Mononuclear cell (primary cell): ENCODE results near the gene SHANK3. TPM values are rescaled to one million over a fixed set of nuclear protein-coding genes. Genes with fewer than 3 reads are reported as not detected.

ENCODE experiments used
- H3K27me3 ChIP-seq: 2 replicates; pipeline ENCODE4 v1.6.0; 2011; ENCODE audit warnings: low read length, control low read depth; ENCODE audit not compliant: insufficient read depth
- H3K4me1 ChIP-seq: 2 replicates; pipeline ENCODE4 v1.5.1; 2011; ENCODE audit warnings: mild to moderate bottlenecking, low read length, control low read depth; ENCODE audit not compliant: insufficient read depth
- H3K4me3 ChIP-seq: 2 replicates; pipeline ENCODE4 v1.5.1; 2011; ENCODE audit warnings: mild to moderate bottlenecking, low read length, moderate library complexity
- H3K9me3 ChIP-seq: 2 replicates; pipeline ENCODE4 v1.5.1; 2011; ENCODE audit warnings: low read depth, mild to moderate bottlenecking, control low read depth, low read length
- total RNA-seq: library from RNA; depleted of rRNA; stranded (reverse); fragments of >200 nt; gene quantifications from one replicate; pipeline ENCODE4 v1.2.3, GENCODE V29; 2012

SHANK3 gene
- total RNA-seq, 1 donor, result under 0.01 TPM

DNA sequence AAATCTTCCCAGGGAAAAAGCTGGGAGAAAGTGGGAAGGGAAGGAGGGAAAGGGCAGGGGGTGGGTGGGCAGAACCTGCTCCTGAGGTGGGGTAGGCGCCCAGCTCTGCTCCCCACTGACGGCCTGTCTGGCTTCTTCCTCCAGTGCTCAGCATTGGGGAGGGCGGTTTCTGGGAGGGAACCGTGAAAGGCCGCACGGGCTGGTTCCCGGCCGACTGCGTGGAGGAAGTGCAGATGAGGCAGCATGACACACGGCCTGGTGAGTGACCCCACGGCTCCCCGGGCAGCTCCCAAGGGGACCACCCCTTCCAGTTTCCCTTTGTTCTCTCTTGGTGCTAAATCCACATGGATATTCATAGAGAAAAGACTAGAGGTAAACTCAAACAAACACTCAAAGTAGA lies 25.9 kb downstream of the SHANK3 start:
- Histone ChIP-seq H3K9me3 (no peaks in the 10 kb centered on the region), H3K4me1 (no peaks in the 10 kb centered on the region), H3K4me3 (no peak overlapping the region), H3K27me3 (no peaks in the 10 kb centered on the region)

DNA sequence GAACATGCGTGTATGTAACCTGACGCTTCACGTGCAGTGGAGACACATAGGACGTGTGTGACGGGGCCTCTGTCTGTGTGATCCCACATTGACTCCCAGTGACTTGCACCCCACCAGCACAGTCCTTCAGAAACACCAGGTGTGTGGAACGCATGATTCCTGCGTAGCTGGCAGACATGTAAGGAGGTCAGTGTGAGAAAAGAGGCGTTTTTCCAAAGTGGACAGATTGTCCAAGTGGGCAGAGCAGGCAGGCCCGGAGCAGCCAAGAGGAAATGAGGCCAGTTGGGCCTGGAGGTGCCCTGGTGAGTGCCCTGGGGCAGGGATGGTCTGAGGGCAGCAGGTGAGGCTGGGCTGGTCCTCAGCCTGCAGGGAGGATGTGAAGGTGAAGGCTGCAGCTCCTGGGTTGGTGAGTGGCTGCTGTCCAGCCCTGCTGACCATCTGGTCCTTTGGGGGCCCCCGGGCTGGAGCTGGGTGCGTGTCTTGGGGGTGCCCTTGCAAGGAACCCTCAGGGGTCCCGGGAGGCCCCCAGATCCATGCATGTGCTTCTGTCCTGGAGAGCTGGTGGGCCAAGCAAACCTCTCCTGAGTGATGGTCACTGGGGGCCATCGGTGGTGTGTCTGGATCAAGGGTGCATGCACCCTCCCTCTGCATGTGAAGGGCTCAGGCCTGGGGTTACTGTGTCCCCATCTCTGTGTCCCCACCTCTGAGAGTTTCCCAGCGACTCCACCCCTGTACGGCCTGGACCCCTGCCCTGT lies 26.6 kb downstream of the SHANK3 start:
- Histone ChIP-seq H3K27me3 (no peaks in the 10 kb centered on the region), H3K4me3 (no peak overlapping the region), H3K4me1 (no peaks in the 10 kb centered on the region), H3K9me3 (no peaks in the 10 kb centered on the region)

DNA sequence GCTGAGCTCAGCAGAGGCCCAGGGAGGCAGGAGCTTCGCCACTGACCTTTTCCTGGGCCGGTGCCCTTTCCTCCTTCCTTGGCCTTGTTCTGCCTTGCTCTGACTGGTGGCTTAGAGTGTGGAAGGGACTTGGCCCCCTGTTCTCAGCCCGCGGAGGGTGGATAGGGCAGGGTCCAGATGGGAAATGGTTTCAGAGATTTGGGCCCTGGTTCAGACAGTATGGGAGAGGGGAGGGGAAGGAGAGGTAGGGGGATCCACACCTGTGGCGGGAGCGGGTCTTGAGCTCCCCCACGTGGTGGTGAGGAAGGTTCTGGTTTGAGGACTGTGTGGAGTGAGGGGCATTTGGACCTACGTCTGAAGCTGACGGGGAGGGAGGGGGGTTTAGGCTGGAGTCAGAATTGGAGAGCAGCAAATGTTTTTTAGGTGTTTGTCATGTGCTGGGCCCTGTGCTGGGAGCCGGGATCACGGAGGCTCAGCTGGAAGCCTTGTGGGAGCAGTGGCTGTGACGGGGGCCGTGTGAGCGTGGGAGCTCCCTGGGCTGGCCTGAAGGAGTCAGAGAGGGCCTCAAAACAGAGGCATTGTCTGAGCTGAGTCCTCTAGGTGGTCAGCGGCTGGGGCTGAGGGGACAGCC lies 27.2 kb downstream of the SHANK3 start:
- no peak overlapping the region for H3K4me3 ChIP-seq
- no peaks in the 10 kb centered on the region for H3K27me3 ChIP-seq
- no peaks in the 10 kb centered on the region for H3K9me3 ChIP-seq
- H3K4me1 ChIP-seq, result no peaks in the 10 kb centered on the region

DNA sequence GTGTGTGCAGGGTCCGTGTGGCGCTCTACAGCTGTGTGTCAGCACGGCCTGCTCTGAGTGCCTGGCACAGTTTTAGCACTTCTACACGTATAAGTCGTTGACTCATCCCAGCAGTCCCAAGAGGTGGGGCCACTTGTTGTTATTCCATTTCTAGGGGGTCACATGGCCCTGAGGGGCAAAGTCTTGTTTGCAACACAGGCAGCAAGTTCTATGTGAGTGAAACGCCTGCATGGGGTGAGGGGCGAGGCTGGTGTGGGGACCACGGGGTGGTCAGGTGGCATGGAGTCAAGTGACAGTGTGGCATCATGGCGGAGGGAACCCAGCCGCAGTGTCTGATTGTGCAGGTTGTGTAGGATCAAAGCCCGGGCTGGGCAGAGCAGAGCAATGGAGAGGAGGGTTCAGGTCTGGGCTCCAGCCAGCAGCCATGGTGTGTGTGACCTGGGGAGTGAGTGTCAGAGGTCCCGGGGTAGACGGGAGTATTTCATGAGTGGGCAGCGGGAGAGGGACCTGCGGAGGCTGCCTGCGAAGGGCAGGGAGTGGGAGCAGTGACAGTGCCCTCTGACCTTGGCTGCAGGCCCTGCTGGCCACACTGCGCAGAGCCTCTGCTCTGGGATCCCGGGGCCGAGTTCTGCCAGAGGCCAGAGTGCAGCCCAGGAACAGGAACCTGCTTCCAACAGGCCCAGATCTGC lies 27.9 kb downstream of the SHANK3 start:
- Histone ChIP-seq H3K9me3 (no peaks in the 10 kb centered on the region), H3K27me3 (no peaks in the 10 kb centered on the region), H3K4me3 (no peak overlapping the region), H3K4me1 (no peaks in the 10 kb centered on the region)

DNA sequence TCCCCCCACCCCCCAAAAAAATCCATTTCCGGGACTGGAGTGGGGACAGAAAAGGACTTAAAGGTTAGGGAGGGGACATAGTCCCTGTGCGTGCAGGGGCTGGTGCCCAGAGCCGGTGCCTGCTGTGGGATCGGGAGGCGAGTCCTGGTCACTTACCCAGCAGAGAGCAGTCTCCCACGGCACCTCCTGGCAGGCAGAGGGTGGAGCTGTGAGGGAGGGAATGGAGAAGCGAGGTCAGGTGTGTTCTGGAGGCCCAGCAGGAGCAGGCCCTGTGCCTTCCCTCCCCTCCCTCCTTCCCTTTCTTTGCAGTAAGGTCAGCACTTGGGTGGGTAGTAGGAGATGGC lies 28.4 kb downstream of the SHANK3 start:
- Histone ChIP-seq H3K4me1 (no peaks in the 10 kb centered on the region), H3K4me3 (no peak overlapping the region), H3K27me3 (no peaks in the 10 kb centered on the region), H3K9me3 (no peaks in the 10 kb centered on the region)

DNA sequence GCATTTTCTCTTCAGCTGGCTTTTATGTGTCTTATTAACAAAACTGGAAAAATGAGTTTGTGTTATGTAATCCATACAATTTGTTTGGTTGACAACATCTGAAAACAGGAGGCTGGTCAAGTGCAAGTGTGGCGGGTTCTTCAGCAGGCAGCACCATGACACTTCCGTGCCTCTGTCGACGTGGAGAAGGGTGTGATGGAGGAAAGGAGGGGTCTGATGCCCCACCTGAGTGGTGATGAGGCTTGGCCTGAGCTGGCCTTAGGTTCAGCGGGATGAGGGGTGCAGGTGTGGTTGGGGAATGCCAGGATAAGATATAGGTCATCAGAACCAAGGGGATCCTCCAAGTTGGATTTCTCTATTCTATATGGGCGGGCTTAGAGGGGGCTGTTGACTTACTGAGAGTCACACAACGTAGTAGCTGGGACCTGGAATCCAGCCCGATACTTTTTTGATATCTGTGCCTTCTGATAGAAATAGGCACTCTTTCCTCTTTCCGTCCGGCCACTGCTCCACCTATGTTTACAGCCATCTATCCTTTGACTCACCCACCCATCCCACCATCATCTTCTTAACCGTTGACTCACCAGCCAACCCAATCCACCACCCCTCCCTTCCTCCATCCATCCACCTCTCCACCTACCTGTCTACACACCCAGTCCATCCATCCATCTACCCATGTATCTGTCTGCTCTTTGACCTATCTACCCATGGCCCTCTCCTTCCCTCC lies 29.0 kb downstream of the SHANK3 start:
- H3K4me1 ChIP-seq, result no peaks in the 10 kb centered on the region
- H3K4me3 ChIP-seq, result no peak overlapping the region
- H3K9me3 ChIP-seq, result no peaks in the 10 kb centered on the region
- H3K27me3 ChIP-seq, result no peaks in the 10 kb centered on the region

DNA sequence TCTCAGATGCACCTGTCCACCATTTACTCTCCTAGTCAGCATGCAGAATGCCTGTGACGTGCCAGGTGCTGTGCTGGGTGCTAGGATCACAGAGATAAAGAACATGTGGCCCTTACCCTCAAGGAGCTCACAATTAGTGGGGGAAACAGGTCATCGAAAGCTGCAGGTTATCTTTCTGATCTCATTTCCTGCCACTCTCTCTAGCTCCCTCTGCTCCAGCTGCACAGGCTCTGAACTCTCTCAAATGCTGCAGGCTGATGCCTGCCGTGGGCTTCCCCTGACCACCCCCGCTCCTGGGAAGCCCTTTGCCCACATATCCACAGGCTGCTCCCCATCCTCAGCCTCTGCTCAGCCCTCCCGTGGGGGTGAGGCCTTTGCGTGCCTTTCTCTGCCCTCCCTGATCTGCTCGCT lies 29.6 kb downstream of the SHANK3 start:
- Histone ChIP-seq H3K27me3 (no peaks in the 10 kb centered on the region), H3K4me1 (no peaks in the 10 kb centered on the region), H3K9me3 (no peaks in the 10 kb centered on the region), H3K4me3 (no peak overlapping the region)

DNA sequence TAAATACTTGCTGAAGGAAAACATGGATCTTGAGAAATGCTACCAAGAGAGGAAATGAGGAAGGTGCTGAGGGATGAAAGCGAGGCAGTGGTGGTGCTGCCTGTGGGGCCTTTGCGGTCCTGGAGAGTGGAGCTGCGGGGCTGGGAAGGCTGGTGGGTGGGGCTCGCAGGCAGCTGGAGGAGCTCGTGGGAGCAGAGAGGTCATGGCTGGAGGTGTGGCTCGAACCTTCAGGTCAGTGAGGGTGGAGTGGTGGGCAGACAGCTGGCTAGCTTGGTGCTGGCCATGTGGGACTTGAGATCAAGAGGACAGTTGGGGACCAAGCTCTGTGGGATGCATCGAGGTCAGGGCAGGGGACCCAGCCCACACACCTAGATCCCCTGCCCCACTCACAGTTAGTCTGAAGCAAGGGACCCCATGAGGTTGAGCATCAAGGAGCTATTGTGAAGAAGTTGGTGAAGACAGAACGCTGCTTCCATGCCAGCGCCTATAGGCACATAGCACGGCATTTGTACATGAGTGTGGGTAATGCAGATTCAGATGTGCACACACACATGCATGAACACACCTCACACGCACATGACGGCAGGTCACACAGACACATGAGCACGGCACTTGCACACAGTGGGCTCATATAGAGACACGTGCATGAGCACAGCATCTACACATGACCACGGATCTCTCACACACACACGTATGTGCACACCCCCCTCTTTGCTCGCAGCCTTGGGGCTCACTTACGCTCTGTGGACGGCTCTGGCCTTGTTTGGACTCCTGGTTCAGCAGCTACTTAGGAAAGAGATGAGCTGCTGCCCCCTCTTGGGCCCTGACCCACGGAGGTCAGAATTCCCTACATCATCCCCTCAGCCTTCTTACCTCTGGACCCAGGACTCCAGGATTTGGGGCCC lies 30.4 kb downstream of the SHANK3 start:
- Histone ChIP-seq H3K27me3 (no peaks in the 10 kb centered on the region), H3K4me3 (no peak overlapping the region), H3K9me3 (no peaks in the 10 kb centered on the region), H3K4me1 (no peaks in the 10 kb centered on the region)

DNA sequence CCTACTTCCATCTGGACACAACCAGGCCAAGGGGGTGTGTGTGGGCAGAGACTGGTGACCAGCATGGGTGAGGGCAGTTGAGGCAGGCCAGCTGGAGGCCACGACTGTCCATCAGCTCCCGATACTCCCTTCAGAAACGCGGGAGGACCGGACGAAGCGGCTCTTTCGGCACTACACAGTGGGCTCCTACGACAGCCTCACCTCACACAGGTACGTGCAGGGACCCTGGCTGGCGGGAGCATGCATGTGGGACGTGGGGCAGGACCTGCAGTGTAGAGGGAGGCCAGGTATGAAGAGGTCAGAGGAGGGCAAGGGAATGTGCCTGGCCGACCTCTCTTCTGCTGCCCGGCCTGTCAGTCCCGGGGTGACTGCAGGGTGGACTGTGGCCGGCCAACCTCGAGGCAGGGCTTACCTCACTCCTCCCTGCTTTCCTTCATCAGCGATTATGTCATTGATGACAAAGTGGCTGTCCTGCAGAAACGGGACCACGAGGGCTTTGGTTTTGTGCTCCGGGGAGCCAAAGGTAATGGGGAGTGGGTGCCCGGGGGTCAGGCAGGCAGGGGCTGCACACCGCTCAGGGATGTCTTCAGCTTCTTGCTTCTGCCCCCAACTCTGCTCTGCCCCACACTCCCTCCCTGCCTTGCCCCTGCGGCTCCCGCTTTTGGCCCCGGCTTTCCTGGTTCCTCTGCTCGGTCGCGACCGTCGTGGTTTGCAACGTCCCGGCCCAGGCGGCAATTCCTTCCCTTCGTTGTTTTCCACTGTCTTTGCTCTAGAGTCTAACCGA lies 31.3 kb downstream of the SHANK3 start:
- no peak overlapping the region for H3K4me3 ChIP-seq
- no peaks in the 10 kb centered on the region for H3K9me3 ChIP-seq
- H3K27me3 ChIP-seq, result no peaks in the 10 kb centered on the region
- H3K4me1 ChIP-seq, result no peaks in the 10 kb centered on the region

DNA sequence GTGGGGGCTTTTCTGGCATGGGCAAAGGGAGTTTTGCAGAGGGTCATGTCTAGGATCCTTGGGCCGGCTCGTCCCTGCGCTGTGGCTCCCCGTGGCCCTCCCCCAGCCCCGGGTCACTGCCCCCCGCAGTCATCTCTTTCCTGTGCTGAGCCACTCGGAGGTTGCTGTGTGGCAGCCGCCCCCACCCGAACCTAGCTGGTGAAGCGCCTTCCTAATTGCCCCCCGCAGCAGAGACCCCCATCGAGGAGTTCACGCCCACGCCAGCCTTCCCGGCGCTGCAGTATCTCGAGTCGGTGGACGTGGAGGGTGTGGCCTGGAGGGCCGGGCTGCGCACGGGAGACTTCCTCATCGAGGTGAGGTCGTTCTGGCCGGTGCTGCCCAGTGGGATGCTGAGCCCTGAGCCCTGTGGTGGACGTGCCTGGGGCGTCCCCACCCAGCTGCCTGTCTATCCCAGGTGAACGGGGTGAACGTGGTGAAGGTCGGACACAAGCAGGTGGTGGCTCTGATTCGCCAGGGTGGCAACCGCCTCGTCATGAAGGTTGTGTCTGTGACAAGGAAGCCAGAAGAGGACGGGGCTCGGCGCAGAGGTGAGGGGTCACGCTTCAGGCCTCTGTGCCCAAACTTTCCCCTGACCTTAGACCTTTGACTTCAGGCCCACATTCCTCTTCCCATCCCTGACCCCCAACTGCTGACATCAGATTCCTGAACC lies 32.0 kb downstream of the SHANK3 start:
- H3K4me1 ChIP-seq, result no peaks in the 10 kb centered on the region
- H3K4me3 ChIP-seq, result no peak overlapping the region
- no peaks in the 10 kb centered on the region for H3K27me3 ChIP-seq
- H3K9me3 ChIP-seq, result no peaks in the 10 kb centered on the region

DNA sequence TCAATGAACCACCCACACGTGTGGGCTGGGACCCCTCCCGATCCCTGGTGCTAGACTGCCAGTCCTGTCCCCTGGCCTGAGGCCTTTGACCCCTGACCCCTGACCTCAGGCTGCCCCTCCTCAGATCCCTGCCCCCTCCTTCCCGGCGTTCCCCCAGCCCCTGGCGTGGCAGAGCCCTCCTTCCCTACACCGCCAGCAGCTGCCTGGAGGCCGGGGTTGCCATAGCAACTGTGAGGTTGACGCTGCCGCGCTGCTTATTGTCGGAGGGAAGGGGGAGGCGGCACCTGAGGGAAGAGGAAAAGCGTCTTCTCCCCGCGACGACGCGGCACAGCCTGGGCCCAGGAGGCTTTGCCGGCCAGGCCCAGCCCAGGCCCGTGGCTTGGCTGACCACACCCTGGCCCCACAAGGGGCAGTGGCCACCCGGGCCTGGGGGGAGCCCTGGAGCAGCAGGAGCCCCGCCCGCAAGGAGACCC lies 32.6 kb downstream of the SHANK3 start:
- Histone ChIP-seq H3K4me1 (no peaks in the 10 kb centered on the region), H3K27me3 (no peaks in the 10 kb centered on the region), H3K4me3 (no peak overlapping the region), H3K9me3 (no peaks in the 10 kb centered on the region)

DNA sequence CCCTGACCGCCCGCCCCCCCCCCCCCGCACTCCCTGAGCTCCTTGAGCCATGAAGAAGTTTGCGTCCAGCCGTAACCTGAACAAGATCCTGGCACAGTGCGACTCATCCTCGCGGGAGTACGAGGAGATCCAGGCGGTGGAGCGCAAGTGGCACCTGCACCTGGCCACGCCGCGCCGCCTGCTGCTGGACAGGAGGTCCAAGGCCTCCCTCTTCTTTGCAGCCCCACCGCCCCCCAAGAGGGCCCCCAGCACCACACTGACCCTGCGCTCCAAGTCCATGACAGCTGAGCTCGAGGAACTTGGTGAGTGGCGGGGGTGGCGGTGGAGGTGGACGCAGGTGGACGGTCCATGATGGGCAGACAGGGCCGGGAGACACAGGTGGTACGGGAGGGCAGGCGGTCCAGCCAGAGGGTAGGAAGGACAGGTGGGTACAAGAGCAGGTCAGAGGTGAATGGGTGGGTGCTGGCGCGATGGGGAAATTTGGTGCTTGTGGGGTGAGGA lies 33.3 kb downstream of the SHANK3 start:
- no peaks in the 10 kb centered on the region for H3K27me3 ChIP-seq
- H3K4me1 ChIP-seq, result no peaks in the 10 kb centered on the region
- H3K4me3 ChIP-seq, result no peak overlapping the region
- no peaks in the 10 kb centered on the region for H3K9me3 ChIP-seq

DNA sequence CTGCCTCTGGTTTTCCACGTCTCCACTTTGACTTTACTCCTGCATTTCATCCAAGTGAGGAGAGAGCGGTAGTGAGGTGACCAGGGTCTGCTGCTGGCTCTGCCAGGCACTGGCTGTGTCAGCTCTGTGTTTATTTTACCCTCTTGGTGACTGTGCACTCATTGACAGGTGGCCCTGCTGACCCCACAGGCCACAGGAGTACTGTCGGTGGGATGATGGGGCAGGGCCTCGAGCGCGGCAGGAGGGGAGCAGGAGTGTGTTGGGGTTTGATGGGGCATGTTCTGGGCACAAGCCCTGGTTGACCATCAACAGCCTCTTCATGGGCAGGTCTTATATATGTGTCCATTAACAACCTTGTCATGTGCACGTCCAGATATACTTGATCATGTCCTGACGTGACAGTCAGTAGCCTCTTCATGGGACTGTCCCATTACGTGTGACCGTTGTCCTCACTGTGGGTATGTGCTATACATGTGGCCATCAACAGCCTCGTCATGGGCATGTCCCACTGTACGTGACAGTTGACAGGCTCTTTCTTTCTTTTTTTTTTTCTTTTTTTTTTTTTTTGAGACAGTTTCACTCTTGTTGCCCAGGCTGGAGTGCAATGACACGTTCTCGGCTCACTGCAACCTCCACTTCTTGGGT lies 34.0 kb downstream of the SHANK3 start:
- no peaks in the 10 kb centered on the region for H3K4me1 ChIP-seq
- no peaks in the 10 kb centered on the region for H3K9me3 ChIP-seq
- no peak overlapping the region for H3K4me3 ChIP-seq
- no peaks in the 10 kb centered on the region for H3K27me3 ChIP-seq
